PC-3 (cell line): ENCODE measurements around the gene ABL1.

ENCODE experiments used
- EZH2phosphoT487 ChIP-seq: fragments of 300-600 bp; sonication (generic); IDR thresholded peaks from 2 replicates; pipeline ENCODE4 v1.6.1; 2018; ENCODE audit warnings: mild to moderate bottlenecking, antibody characterized with exemption, low read length, borderline replicate concordance
- TF ChIP-seq, protein P1 (sequence below): fragments of 300-600 bp; sonication (generic); conservative IDR thresholded peaks from 2 replicates; pipeline ENCODE4 v1.5.1; 2017; ENCODE audit warnings: antibody characterized with exemption, low read depth, mild to moderate bottlenecking, low read length

DNA sequence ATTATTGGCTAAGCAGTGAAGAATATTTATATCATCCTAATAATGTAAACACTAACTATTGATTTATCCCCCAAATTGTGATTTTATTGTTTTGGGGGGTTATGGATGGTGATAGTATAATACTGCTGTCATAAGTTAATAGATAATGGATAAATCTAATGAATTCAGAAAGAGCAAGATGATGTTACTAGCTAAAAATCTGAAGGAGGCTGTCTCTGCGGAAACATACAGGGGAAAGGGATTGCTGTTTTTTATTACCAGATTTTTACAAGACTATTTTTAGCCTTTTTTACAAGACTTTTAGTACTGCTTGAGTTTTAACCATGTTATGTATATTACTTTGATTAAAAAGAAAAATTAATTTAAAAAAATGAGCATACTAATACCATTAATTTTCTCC, 5.3 kb upstream of the ABL1 start:
- TF ChIP-seq, protein P1, sequence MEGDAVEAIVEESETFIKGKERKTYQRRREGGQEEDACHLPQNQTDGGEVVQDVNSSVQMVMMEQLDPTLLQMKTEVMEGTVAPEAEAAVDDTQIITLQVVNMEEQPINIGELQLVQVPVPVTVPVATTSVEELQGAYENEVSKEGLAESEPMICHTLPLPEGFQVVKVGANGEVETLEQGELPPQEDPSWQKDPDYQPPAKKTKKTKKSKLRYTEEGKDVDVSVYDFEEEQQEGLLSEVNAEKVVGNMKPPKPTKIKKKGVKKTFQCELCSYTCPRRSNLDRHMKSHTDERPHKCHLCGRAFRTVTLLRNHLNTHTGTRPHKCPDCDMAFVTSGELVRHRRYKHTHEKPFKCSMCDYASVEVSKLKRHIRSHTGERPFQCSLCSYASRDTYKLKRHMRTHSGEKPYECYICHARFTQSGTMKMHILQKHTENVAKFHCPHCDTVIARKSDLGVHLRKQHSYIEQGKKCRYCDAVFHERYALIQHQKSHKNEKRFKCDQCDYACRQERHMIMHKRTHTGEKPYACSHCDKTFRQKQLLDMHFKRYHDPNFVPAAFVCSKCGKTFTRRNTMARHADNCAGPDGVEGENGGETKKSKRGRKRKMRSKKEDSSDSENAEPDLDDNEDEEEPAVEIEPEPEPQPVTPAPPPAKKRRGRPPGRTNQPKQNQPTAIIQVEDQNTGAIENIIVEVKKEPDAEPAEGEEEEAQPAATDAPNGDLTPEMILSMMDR: no peak
- no peak for TF ChIP-seq EZH2phosphoT487
